Measurements from ENCODE around the gene CHRNG. TPM values are rescaled to one million over a fixed set of nuclear protein-coding genes. Genes with fewer than 3 reads are reported as not detected.

The CHRNG gene
- total RNA-seq (2014; rRNA removed; shearing (Covaris generic)) = not detected in 2 replicates
- polyA plus RNA-seq (2016; fragmentation: Nextera tagmentation; extraction: Ambion mirVana) = not detected in 2 replicates
- long read RNA-seq = 0 reads

GRCh38 chr2:232539298-232540231 lies at the start of gene CHRNG:
TSS of gene CHRNG (plus strand) at chr2:232539692. CDS start at chr2:232539748, 56 bp downstream.
- no peaks in the 10 kb centered on the region for H3F3A ChIP-seq (replicated peaks; ENCODE audit: low read depth)
- H3K36me3 ChIP-seq (ENCODE audit: insufficient read depth) = no peaks in the 10 kb centered on the region
- H2AFZ ChIP-seq = no peak within 1 kb of the TSS
- H3K4me3 Mint-ChIP-seq = no peak within 1 kb of the TSS
- H3K79me2 ChIP-seq (replicated peaks; ENCODE audit: insufficient read depth) = no peaks in the 10 kb centered on the region
- H3K4me1 ChIP-seq (ENCODE audit: insufficient read depth) = peaks cover 4% of the 10 kb centered on the region; the same call in 1 of the 2 replicates
- ATAC-seq = peak; percentile 60
- H3K27ac Mint-ChIP-seq = no peak within 1 kb of the TSS
- H3K9me3 Mint-ChIP-seq = peaks cover 8% of the 10 kb centered on the region; the same call in 2 of the 3 replicates
- peak within 1 kb of the TSS; percentile 51; the same call in 1 of the 2 replicates for H3K4me2 ChIP-seq
- no peak within 1 kb of the TSS for H3K27ac ChIP-seq (ENCODE audit: low read depth)
- no peak for DNase-seq (ENCODE audit: low spot score)
- H3K27me3 Mint-ChIP-seq (ENCODE audit: insufficient read depth, low read depth, poor library complexity) = peaks cover 11% of the 10 kb centered on the region
- no peaks in the 10 kb centered on the region for H3K27me3 ChIP-seq (ENCODE audit: insufficient read depth)
- no peak within 1 kb of the TSS for H3K4me3 ChIP-seq
- TF ChIP-seq STAT1 (IDR thresholded peaks at IDR 0.05; ENCODE audit: unreplicated experiment) = no peak
- TF ChIP-seq EZH2phosphoT487 (IDR thresholded peaks at IDR 0.05; ENCODE audit: unreplicated experiment) = no peak
- no peak for TF ChIP-seq EZH2 (IDR thresholded peaks at IDR 0.05; ENCODE audit: low read depth, unreplicated experiment)
- TF ChIP-seq ETS1 (IDR thresholded peaks at IDR 0.05) = no peak
- TF ChIP-seq CREB1 (CRISPR knock-in tag; IDR thresholded peaks at IDR 0.05; ENCODE audit: low read depth) = no peak
- no peak for TF ChIP-seq JUNB (IDR thresholded peaks at IDR 0.05; ENCODE audit: unreplicated experiment)
- no peak for TF ChIP-seq POLR2AphosphoS5 (IDR thresholded peaks at IDR 0.05; ENCODE audit: low read depth)
- TF ChIP-seq ZNF114 (CRISPR knock-in tag; IDR thresholded peaks at IDR 0.05) = no peak
- no peak for TF ChIP-seq ZNF462 (CRISPR knock-in tag; IDR thresholded peaks at IDR 0.05)
- TF ChIP-seq CTCF (conservative IDR thresholded peaks at IDR 0.05; ENCODE audit: low read depth in 2 of 2) = no peak
- TF ChIP-seq REST (IDR thresholded peaks at IDR 0.05; ENCODE audit: unreplicated experiment) = no peak
- no peak for TF ChIP-seq ZNF331 (CRISPR knock-in tag; IDR thresholded peaks at IDR 0.05; ENCODE audit: low read depth)
- H3K9me2 ChIP-seq (ENCODE audit: insufficient read depth) = no peaks in the 10 kb centered on the region
- H3K36me3 Mint-ChIP-seq (ENCODE audit: low read depth) = peaks cover 4% of the 10 kb centered on the region; the same call in 2 of the 3 replicates
- H4K20me1 ChIP-seq (replicated peaks; ENCODE audit: insufficient read depth) = no peaks in the 10 kb centered on the region
- H3K4me1 Mint-ChIP-seq = peaks cover 25% of the 10 kb centered on the region
